Kidney (tissue), 14 donors: ENCODE results near the gene VTI1A. TPM values are rescaled to one million over a fixed set of nuclear protein-coding genes. Genes with fewer than 3 reads are reported as not detected.

Source experiments
- DNase-seq, 5 donors: peaks; one replicate each; pipeline ENCODE4 v3.0.0-alpha.2; 2013 to 2020
- FAIRE-seq: peaks from 2 replicates; lab custom pipeline; 2012; peaks lifted over from hg19 to GRCh38; lab: Jason Lieb, UNC
- H3K27ac ChIP-seq, 2 donors: one replicate each; pipeline ENCODE4 v1.7.0; 2013; ENCODE audit warnings: low read depth in 2 of 2, low read length in 2 of 2, inconsistent platforms in 1 of 2
- H3K27me3 ChIP-seq: one replicate; pipeline ENCODE4 v1.7.1; 2013; ENCODE audit warnings: low read length, inconsistent platforms; ENCODE audit not compliant: control insufficient read depth, insufficient read depth
- H3K36me3 ChIP-seq, 3 donors: one replicate each; pipeline versions ENCODE4 v1.7.0 to v1.7.1; 2013; ENCODE audit warnings: low read length in 3 of 3, control low read depth in 1 of 3, inconsistent platforms in 1 of 3; ENCODE audit not compliant: insufficient read depth in 3 of 3, control insufficient read depth in 2 of 3
- H3K4me1 ChIP-seq, 3 donors: one replicate each; pipeline versions ENCODE4 v1.7.0 to v1.7.1; 2013; ENCODE audit warnings: low read length in 3 of 3, inconsistent platforms in 1 of 3, low read depth in 1 of 3; ENCODE audit not compliant: control insufficient read depth in 2 of 3, insufficient read depth in 2 of 3
- H3K4me3 ChIP-seq, 3 donors: one replicate each; pipeline versions ENCODE4 v1.7.0 to v1.8.1; 2013; ENCODE audit warnings: low read length in 3 of 3, control low read depth in 1 of 3, inconsistent platforms in 1 of 3
- H3K9ac ChIP-seq, 3 donors: one replicate each; pipeline versions ENCODE4 v1.7.0 to v1.7.1; 2013; ENCODE audit warnings: low read length in 3 of 3, control low read depth in 1 of 3, inconsistent platforms in 1 of 3
- H3K9me3 ChIP-seq, 3 donors: one replicate each; pipeline versions ENCODE4 v1.7.0 to v1.7.1; 2013; ENCODE audit warnings: low read length in 3 of 3, control low read depth in 1 of 3, inconsistent platforms in 1 of 3; ENCODE audit not compliant: control insufficient read depth in 2 of 3, insufficient read depth in 1 of 3
- intact Hi-C: fragments of 100-400 bp; cut with DNase I; formaldehyde crosslinking; loops from one replicate; pipeline ENCODE4 v1.11.1; 2022
- polyA plus RNA-seq: library from polyadenylated mRNA; stranded (reverse); fragments of 350-450 nt; fragmentation: Illumina TruSeq; extraction: RNeasy Lipid Tissue Mini Kit (QIAGEN cat#74804); gene quantifications from one replicate; pipeline ENCODE4 v1.2.3, GENCODE V29; 2014; ENCODE audit warnings: low read depth, low replicate concordance; ENCODE audit not compliant: insufficient read depth
- total RNA-seq: library from RNA; stranded (reverse); fragmentation: NEBNext Ultra II Directional; extraction: Animal tissue kit (Norgen Biotek cat#: 25700); gene quantifications from one replicate; pipeline ENCODE4 v1.2.1, GENCODE V29; 2021
- TF ChIP-seq, protein P1 (sequence below): IDR thresholded peaks from 3 replicates; pipeline ENCODE4 v1.5.1; 2012; ENCODE audit warnings: mild to moderate bottlenecking, moderate library complexity, borderline replicate concordance; ENCODE audit not compliant: insufficient read depth; ENCODE audit errors: extremely low read depth
- donor health status: control.
- donor health status: control.
- donor health status: control.
- donor health status: control.
- donor health status: control.
- donor health status: DM: yes; HTN: yes; CAD: no.
- donor health status: Normal renal cell carcinoma (clear cell type).

Gene VTI1A
- total and polyA plus RNA-seq, 2 donors from 2014 or later, result 9.2 to 41.8 TPM

GRCh38 chr10:112761256-112761655 is 314.2 kb downstream of the VTI1A start:
- Histone ChIP-seq H3K9me3 (no peaks in the 10 kb centered on the region), H3K27ac (no peak overlapping the region), H3K4me3 (no peak overlapping the region), H3K4me1 (no peaks in the 10 kb centered on the region), H3K36me3 (no peaks in the 10 kb centered on the region), H3K9ac (no peak overlapping the region), H3K27me3 (no peaks in the 10 kb centered on the region)
- DNase-seq (no peak), FAIRE-seq (no peak)
- TF ChIP-seq, protein P1, sequence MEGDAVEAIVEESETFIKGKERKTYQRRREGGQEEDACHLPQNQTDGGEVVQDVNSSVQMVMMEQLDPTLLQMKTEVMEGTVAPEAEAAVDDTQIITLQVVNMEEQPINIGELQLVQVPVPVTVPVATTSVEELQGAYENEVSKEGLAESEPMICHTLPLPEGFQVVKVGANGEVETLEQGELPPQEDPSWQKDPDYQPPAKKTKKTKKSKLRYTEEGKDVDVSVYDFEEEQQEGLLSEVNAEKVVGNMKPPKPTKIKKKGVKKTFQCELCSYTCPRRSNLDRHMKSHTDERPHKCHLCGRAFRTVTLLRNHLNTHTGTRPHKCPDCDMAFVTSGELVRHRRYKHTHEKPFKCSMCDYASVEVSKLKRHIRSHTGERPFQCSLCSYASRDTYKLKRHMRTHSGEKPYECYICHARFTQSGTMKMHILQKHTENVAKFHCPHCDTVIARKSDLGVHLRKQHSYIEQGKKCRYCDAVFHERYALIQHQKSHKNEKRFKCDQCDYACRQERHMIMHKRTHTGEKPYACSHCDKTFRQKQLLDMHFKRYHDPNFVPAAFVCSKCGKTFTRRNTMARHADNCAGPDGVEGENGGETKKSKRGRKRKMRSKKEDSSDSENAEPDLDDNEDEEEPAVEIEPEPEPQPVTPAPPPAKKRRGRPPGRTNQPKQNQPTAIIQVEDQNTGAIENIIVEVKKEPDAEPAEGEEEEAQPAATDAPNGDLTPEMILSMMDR, result no peak
- intact Hi-C loops, result no loop called here

DNA sequence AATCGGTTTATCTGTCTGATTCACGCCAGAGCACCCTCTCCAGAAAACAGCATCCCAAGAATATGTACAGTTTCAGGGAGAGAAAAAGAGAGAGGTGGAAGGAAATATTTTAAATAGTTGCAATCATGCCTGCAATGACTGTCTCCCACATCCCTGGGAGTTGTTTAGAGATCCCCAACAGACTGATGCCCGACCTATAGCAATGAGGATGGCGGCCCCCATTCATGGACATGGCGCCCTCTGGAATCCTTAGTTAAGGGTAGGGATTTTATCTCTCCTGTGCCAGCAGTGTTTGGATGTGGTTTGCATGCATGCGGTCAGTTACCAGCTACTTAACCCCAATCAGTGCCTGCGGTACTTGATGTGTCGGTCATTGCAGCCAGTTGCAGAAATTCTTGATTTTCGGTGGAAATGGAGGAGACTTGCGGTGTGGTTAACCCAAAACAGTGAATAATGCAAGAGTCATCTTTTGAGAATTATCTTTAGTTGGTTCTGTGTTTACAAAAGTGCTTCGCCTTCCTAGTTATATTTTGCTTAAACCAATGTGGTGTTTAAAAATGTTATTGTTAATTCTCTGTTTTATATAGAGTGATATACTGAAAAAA is 317.0 kb downstream of the VTI1A start:
- Histone ChIP-seq H3K4me1 (no peaks in the 10 kb centered on the region), H3K36me3 (no peaks in the 10 kb centered on the region), H3K27me3 (no peaks in the 10 kb centered on the region), H3K9ac (no peak overlapping the region), H3K27ac (no peak overlapping the region), H3K9me3 (no peaks in the 10 kb centered on the region), H3K4me3 (no peak overlapping the region)
- FAIRE-seq, result no peak
- no peak for DNase-seq
- intact Hi-C loops, result no loop called here
- TF ChIP-seq, protein P1, result no peak

DNA sequence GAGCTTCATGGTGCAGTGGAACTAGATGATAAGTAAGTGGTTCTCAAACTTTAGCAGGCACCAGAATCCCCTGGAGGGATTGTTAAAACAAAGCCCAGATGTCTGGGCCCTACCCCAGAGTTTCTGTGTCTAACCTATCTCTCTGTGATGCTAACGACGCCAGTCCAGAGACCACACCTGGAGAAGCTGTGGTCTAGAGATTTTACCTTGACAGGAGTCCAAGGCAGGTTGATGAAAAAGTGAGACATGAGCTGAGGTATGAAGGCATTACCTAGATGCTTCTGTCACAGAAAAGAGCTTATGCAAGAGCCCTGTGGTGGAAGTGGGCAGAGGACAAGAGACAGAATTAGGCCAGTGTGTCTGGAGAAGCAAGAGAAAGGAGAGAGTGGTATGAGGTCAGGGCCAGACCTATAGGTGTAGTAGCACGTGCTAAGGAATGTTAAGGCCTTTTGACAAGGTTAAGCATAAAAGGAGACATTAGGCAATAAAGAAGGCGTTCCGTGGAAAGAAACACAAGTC is 318.8 kb downstream of the VTI1A start:
- intact Hi-C loops, result no loop called here
- no peak for DNase-seq
- FAIRE-seq, result no peak

More for the DNA sequence above, 318.8 kb downstream of the VTI1A start:
- H3K27me3 ChIP-seq, result no peaks in the 10 kb centered on the region
- no peaks in the 10 kb centered on the region for H3K36me3 ChIP-seq
- no peak overlapping the region for H3K27ac ChIP-seq
- no peaks in the 10 kb centered on the region for H3K4me1 ChIP-seq
- H3K4me3 ChIP-seq, result no peak overlapping the region
- no peak overlapping the region for H3K9ac ChIP-seq
- H3K9me3 ChIP-seq, result no peaks in the 10 kb centered on the region
- TF ChIP-seq, protein P1, result no peak
